Measurements from ENCODE around the gene SCCPDH.
A peak's percentile ranks its signal among the peaks of the same experiment; 100 is the strongest.

The SCCPDH gene

DNA sequence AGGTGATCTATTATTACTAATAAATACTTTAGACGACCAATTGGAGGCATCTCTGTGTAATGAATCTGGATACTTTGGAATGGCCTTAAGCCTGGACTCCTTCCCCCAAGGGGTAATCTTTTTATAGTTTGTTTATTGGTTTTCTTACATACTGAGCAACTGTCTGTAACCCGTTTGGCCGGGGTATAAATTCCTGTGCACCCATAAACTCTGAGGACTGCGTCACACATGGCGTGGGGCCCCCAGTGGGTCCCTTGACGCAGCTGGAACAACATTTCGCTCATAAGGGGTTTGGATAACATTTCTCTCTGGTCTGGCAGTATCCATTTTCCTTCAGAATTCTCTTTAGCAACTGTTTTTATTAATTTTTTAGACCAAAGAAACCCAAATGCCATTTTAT lies 26.5 kb downstream of the SCCPDH start:
- no peak for DNase-seq (ENCODE audit: low read depth in 2 of 2)

DNA sequence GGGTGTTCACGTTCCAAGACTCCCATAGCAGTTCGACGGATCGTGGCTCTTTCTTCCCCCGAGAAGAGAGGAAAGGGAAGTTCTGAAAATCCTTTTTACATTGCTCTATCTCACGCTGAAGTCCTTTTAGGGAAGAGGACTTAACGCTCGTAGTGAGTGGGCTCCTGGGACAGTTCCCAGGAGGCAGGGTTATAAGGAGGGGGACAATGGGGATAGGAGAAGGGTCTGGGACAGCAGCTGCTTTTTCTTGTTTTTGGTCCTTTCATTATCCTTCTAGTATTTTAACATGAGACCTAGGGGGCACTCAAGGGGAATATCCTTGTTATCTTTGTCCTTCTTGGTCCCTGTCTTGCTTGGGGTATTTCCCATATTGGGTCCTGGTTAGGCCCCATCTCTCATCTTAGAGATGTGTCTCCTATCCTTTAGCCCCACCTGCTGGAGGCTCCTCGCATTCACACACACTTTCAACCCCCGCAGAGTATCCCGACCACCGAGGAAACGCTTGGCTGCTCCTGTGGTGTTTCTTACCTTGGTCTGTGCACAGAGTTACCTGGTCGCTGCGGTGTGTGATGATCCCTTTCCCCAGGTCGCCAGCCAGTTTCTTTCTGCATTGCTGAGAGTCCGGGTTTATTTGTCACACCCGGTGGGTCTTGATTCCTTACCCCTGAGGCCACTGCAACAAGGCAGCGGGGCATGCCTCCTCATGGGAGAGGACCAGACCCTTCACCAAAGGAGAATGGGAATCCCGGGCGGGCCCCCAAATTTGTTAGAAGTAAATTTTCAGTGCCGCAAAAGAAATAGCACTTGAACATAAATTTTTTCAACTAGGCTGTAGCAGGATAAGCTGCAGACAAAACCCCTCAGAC lies 29.7 kb downstream of the SCCPDH start:
- DNase-seq (ENCODE audit: low read depth in 2 of 2): peak; percentile 23 to 28

GRCh38 chr1:246755419-246755818 lies 31.2 kb downstream of the SCCPDH start:
- DNase-seq (ENCODE audit: low read depth in 2 of 2): no peak

DNA sequence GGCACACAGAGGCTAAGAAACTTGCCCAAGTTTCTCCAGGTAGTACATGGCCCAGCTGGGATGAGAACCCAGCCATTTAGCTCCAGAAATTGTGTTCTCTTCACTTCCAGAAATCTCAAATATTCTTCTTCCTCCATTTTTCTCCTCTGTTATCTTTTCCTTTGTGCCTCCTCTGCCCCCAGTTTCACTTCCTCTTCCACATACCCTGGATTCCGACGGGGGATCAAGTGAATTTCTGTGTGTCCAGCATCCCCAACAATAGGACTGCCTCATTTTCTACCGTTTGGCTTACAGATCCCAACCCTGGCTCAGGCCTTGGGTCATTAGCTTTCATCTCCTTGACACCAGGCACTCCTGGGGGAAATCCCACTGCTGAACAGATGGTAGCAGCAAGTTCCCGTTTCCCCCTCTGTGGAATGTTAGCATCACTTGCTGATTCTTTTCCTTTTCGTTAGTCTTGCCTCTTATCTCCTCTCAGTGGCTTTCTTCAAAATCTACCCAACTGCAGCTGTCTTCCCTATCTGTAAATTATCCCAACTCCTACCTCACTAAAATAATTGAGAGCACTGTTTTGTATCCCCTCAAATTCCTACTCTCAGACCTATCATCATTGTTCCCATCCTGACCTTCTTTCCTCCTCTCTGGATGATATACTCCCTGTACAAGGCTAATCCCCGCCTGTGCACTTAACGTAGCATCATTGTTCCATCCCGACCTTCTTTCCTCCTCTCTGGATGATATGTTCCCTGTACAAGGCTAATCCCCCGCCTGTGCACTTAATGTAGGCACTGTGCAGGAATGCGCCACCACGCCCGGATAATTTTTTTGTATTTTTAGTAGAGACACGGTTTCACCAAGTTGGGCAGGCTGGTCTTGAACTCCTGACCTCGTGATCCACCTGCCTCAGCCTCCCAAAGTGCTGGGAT lies 36.5 kb downstream of the SCCPDH start:
- no peak for DNase-seq (ENCODE audit: low read depth in 2 of 2)

- peak; percentile 66 to 68 for DNase-seq (ENCODE audit: low read depth in 2 of 2)
Measured at GRCh38 chr1:246761396-246761795, 37.2 kb downstream of the SCCPDH start.

- no peak for DNase-seq (ENCODE audit: low read depth in 2 of 2)
Measured at GRCh38 chr1:246765521-246765920, 41.3 kb downstream of the SCCPDH start.

DNA sequence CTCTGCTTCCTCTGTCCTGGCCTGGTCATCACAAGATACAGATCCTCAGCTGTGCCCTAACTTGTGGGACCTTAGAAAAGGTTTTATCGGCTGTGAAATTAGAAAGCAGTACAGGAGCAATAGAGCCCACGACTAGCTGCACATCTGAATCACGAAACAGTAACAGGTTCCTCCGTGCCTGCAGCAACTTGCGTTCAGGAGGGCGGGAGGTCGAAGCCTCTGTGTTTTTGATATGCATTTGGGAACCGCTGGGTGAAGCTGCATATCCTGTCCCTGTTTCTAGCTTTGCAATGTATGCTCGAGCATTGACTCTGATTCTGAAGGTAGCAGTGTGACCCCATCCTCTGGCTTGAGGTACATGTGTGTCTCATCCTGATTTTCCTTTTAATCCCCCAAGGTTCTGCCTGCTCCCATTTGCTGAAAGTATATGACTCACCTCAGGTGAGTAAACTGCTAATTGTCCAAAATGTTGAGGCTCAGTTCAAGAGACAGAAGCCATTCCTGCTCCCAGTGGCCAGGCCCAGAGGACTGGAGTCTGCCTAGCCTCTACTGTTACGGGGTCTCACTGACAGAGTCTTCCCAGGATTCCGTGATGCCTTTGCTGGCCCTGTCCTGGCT lies 44.3 kb downstream of the SCCPDH start:
- no peak for DNase-seq (ENCODE audit: low read depth in 2 of 2)

- peak; percentile 40 to 52 for DNase-seq (ENCODE audit: low read depth in 2 of 2)
Measured at GRCh38 chr1:246769306-246769705, 45.1 kb downstream of the SCCPDH start.

DNA sequence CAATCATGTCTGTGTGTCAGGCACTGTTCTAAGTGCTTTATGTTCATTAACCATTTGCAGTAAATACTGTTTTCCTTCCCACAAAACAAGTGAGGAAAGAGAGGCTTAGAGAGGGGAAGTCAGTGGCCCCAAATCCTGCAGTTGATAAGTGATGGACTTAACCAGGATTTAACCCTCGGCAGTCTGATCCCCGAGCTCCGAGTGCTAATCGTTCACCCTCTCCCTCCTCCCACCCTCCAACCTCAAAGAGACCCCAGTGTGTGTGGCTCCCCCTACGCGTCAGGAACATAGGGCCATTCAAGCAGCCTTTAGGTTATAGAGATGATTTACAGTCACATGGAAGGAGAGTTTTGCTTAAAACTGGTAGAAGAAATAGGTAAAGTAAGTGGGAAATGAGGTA lies 47.2 kb downstream of the SCCPDH start:
- no peak for DNase-seq (ENCODE audit: low read depth in 2 of 2)

- no peak for DNase-seq (ENCODE audit: low read depth in 2 of 2)
Measured at GRCh38 chr1:246772686-246773085, 48.5 kb downstream of the SCCPDH start.

DNA sequence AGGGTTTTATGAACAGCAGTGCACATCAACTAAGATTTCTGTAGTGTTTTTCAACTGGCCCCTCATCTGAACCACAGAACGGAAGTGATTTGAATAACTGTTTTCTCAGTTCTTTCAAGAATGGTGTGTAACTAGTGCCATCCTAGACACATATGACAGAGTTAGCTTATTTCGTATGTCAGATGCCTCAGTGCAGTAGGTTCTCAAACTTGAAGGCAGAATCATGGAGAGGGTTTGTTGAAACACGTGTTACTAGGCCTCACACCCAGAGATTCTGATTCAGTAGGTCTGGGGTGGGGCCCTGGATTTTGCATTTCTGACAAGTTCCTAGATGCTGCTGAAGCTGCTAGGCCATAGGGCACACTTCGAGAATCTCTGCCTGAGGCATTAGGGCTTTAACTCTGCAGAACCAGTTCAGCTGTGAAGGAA lies 49.0 kb downstream of the SCCPDH start:
- no peak for DNase-seq (ENCODE audit: low read depth in 2 of 2)

GRCh38 chr1:246775531-246776385 lies 51.5 kb downstream of the SCCPDH start:
- DNase-seq (ENCODE audit: low read depth in 2 of 2): no peak

- DNase-seq (ENCODE audit: low read depth in 2 of 2): no peak
Measured at GRCh38 chr1:246776923-246777322, 52.7 kb downstream of the SCCPDH start.

- DNase-seq (ENCODE audit: low read depth in 2 of 2): no peak
Measured at GRCh38 chr1:246778663-246779062, 54.5 kb downstream of the SCCPDH start.

DNA sequence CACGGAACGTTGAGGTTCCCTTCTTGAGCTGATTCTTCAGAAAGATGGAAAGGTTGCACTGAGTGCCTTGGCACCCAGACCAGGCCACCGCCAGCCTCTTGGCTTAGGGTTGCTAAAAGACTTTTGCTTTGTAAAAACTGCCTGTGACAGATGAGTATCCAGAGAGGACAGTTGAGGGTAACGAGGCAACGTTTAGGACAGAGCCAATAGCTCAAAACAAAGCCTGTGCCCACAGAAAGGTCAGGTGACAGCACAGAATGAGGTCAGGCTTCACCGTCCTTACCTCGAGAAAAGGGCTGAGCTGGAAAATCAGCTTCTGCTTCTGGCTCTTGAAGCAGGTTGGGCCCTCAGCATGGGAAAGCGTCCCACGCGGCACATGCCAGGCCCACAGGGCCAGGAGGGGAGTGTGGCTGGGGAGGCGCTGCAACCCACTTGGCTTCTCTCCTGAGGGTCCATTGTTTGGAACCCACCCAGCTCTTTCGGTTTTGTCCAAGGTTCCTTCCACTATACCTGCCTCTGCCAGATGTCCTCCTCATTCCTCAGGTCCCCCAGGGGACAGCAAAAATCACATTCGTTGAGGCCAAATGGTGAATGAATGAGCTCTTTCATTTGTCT lies 55.5 kb downstream of the SCCPDH start:
- DNase-seq (ENCODE audit: low read depth in 2 of 2): no peak

DNA sequence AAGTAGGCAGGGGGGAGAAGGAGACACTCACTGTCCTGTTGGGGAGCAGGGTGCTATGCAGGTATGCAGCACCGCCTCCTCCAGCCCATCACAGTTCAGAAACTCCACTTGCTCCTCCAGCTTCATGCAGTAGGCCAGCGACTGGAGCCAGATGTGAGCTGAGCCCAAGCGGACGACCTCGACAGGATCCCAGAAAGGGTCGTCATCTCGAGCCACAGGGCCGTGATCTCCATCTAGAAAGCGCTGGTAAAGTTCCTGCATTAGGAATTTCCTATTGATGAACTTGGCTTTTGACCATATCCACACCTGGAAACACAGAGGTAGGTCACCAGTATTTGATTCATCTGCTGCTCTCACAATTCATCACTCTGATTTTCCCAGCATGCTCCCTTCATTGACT lies 56.1 kb downstream of the SCCPDH start:
- DNase-seq (ENCODE audit: low read depth in 2 of 2): no peak

DNA sequence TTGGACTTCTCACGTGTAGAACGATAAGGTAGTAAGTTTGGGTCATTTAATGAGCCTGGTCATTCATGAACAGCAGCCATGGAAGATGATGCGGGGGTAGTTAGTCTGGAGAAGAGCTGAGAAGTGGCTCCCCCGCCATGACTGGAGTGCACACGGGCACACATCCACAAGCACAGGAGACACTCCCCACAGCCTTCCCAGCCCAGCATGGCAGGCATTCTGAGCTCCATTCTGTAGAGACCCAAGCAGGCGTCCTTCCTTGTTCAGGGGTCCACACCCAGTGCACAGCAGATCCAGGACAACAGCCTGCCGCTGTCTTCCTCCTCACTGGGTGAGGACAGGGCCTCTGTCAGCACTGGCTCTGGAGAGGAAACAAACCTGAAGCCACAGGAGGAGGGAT lies 57.0 kb downstream of the SCCPDH start:
- DNase-seq (ENCODE audit: low read depth in 2 of 2): no peak

GRCh38 chr1:246782120-246782900 lies 58.1 kb downstream of the SCCPDH start:
- DNase-seq (ENCODE audit: low read depth in 2 of 2): peak; percentile 47 to 48

DNA sequence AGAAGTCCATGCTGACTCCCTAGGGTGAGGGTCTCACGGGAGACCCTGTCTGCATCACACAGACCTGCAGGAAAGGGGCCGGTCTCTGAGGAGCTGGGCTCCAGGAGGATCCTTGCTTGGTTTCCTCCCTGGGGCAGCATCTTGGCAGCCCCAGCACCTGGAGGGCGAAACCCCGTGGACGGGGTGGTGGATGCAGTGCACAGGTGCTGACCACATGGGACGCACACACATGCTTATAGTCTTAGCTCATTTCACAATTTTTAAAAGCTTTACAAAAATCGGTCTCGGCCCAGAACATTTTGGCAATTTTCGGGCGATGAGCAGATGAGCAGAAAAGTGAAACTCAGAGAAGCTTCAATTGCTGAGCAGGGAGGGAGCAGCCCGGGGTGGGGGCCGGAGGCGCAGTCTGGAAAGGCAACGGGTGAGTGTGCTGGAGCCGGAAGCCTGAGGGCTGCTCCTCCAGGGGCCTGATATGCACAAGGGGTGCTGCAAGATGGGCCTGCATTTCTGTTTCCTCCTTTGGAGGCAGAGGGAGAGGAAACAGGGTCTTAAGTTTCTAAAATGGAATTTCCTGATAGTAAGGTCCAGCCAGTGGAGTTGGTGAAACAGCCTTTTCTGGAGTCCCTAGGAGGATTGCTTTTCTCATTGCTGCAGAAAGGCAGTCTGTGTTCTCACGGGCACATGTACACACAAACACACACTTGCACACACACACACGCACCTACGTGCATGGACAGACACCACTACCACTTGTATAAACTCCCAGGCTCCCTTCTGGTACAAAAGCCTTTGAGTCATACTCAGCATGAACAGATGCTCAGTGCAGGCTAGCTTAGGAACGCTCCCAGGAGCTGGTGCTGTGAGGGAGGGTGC lies 60.6 kb downstream of the SCCPDH start:
- peak; percentile 33 to 40 for DNase-seq (ENCODE audit: low read depth in 2 of 2)

All from fibroblast of skin of left biceps (primary cell).